GM15510 (cell line): ENCODE results near the gene EMILIN3.

Source experiments
- POLR2A ChIP-seq: IDR thresholded peaks from 3 replicates; pipeline ENCODE4 v1.6.1; 2011; ENCODE audit warnings: borderline replicate concordance; ENCODE audit not compliant: insufficient read length; ENCODE audit errors: extremely low read depth

EMILIN3 gene

GRCh38 chr20:41349266-41349665 lies 17.4 kb downstream of the EMILIN3 start:
- TF ChIP-seq POLR2A, result no peak

GRCh38 chr20:41348430-41349172 lies 18.0 kb downstream of the EMILIN3 start:
- TF ChIP-seq POLR2A, result no peak

DNA sequence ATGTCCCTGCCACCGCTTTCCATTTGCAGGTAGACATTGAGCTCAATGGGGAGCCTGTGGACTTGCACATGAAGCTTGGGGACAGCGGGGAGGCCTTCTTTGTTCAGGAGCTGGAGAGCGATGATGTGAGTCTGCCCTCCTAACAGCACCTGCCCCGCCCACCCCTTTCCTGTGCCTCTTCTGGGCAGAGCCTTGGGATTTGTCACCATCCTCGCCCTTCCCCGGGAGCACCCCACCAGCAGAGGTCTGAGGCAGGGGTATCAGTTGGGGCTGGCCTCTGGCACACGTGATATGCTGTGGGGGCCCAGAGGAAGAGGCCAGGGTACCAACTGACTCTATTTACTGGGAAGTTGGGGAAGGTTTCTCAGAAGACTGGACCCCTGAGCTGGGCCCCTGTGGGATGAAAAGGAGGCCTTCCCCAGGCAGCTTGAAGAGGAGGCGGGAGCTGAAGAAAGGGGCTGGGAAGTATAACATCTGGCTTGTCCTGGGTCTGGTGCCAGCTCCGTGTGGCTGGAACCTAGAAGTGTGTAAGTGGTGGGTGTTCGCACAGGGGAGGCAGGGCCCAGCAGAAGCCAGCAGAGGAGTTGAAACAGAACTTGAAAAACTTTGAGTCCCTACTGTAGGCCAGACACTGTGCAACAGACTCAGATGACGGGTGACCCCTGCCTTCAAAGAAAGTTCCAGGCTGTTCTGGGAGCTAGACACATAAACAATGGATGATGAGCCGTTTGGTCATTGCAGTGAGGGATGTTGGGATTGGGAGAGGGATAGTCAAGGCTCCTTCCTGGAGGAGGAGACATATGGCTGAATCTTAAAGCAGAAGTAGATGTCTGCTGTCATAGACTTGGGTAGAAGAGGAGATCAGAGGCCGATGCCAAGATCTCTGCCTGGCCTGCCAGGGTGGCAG lies 18.8 kb downstream of the EMILIN3 start:
- no peak for TF ChIP-seq POLR2A

DNA sequence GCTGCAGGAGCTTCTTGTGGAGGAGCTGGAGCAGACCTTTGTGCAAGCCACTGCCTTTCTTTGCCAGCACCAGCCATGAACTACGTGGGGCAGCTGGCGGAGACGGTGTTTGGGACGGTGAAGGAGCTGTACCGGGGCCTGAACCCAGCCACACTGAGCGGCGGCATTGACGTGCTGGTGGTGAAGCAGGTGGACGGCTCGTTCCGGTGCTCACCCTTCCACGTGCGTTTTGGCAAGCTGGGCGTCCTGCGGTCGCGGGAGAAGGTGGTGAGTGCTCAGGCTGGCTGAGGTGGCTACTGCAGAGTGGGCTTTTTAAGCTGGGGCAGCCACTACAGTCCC lies 20.9 kb downstream of the EMILIN3 start:
- no peak for TF ChIP-seq POLR2A

DNA sequence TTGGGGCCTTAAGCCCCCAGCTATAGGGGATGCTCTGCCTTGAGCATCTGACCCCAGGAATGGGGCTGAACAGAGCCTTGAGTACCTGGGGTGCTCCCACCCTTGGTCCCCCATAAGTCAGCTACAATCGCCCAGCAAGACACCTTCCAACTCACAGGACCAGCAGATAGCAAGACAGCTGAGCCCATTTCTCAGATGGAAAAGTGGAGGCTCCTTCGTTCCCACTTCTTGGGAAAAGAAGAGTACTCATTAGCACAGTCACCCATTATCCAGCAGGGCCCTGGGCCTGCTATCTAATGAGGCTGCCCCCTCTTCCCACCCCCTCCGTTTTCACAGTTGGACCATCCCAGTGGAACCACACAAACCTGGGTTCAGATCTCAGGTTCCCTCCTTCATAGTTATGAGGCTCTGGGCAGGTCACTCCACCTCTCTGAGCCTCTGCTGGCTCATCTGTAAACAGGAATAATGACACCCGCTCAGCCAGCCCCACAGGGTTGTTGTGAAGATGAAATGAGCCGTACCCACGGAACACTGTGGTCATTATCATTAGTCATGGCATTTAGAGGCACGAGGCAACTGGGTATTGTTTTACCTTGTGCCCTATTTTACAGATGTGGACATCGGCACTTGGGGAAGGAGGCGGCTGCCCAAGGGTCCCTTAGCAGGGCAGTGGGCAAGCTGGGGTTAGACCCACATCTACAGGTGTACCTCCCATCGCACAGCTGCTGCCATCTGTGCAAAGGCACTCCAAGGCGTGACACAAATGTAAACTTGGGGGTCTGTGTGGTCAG lies 21.5 kb downstream of the EMILIN3 start:
- no peak for TF ChIP-seq POLR2A

- TF ChIP-seq POLR2A, result no peak
Measured at GRCh38 chr20:41344477-41344876, 22.1 kb downstream of the EMILIN3 start.

GRCh38 chr20:41342474-41343464 lies 23.8 kb downstream of the EMILIN3 start:
- no peak for TF ChIP-seq POLR2A

- TF ChIP-seq POLR2A, result no peak
Measured at GRCh38 chr20:41340327-41341055, 26.1 kb downstream of the EMILIN3 start, which contains the start of gene LPIN3. TSS of gene LPIN3 (plus strand) at chr20:41340821. CDS start at chr20:41345804, 4,983 bp downstream.

DNA sequence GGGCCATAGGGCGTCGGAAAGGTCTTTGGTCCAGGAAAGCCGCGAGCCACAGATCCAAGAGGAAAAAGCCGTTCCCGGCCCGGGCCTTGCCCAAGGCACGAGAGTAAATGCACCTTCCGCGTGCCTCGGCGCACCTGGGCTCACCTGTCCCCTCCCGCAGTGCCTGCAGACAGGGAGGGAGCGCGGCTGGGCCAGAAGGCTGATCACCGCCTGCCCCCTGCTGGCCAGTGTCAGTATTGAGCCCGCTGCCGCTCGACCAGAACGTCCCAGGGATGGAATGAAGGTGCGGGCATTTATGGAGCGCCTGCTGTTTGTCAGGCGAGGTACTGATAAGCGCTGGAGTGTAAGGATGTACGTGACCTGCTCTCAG lies 26.7 kb downstream of the EMILIN3 start:
- no peak for TF ChIP-seq POLR2A

DNA sequence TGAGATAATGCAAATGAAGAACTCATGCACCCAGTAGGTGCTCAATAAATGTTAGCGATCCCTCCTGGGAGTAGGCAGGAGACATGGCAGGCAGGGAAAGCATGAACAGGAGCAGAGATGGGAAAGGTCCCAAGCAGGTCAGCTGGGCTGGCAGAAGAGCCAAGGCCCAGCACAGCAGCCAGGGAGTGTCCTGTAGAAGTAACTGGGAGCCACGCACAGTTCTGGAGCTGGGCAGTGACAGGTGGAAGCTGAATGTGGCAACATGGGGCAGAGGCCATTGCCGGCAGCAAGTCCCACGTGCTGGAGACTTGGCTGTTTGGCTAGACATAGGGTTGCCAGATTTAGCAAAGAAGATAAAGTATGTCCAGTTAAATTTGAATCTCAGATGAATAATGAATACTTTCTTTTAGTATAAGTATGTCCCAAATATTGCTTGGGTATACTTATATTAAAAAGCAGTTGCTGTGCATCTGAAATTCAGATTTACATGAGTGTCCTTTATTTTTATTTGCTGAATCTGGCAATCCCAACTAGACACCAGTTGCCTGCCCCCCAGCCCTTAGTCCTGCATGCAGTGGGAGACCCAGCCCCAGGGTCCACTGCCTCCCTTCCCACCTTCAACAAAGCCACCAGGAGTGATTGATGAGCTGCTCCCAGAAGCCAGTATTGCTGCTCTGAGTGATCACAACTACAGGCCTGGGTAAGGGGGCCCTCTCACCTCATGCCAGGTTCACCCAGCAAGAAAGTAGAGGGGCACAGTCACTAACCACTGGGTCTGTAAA lies 29.7 kb downstream of the EMILIN3 start:
- TF ChIP-seq POLR2A, result no peak

DNA sequence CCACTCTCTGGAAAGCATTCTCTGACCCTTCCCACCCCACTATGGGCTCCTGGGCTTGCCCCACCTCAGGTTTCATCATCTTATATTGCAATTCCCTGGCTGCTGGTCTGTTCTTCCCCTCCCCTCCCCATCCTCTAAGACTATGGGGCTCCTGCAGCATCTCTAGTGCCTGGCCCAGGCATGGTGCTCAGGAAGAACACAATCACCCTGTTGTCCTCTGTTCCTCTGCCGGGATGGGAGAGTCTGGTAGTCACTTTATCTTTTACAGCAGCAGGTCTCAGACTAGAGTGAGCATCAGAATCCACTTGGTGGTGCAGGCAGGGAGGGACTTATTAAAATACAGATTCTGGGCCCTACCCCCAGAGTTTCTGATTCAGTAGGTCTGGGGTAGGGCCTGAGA lies 31.0 kb downstream of the EMILIN3 start:
- TF ChIP-seq POLR2A, result no peak
